ACC112 (cell line): ENCODE results near the gene TANGO6.

Experiments
- H2AFZ ChIP-seq: fragments of 200-600 bp; sonication (generic); one replicate; pipeline ENCODE4 v1.6.0; 2017; ENCODE audit warnings: antibody characterized with exemption, low read length; ENCODE audit not compliant: unreplicated experiment
- H3K27ac ChIP-seq: fragments of 200-600 bp; sonication (generic); 2 replicates; pipeline ENCODE4 v1.5.1; 2014; ENCODE audit warnings: low read depth, mild to moderate bottlenecking, antibody characterized with exemption, low read length, moderate library complexity
- H3K27me3 ChIP-seq: fragments of 200-600 bp; sonication (generic); 2 replicates; pipeline ENCODE4 v1.6.1; 2014; ENCODE audit warnings: mild to moderate bottlenecking, antibody characterized with exemption, low read length, moderate library complexity, mixed read lengths; ENCODE audit not compliant: insufficient read depth
- H3K36me3 ChIP-seq: fragments of 200-600 bp; sonication (generic); 2 replicates; pipeline ENCODE4 v1.6.1; 2016; ENCODE audit warnings: mild to moderate bottlenecking, antibody characterized with exemption, low read length, moderate library complexity, mixed read lengths; ENCODE audit not compliant: insufficient read depth
- H3K4me1 ChIP-seq: fragments of 200-600 bp; sonication (generic); one replicate; pipeline ENCODE4 v1.6.1; 2016; ENCODE audit warnings: low read length, mixed read lengths; ENCODE audit not compliant: insufficient read depth, unreplicated experiment, control insufficient read depth
- H3K4me3 ChIP-seq: fragments of 200-600 bp; sonication (generic); 2 replicates; pipeline ENCODE4 v1.5.1; 2014; ENCODE audit warnings: mild to moderate bottlenecking, low read depth, low read length
- H3K79me2 ChIP-seq: fragments of 200-600 bp; sonication (generic); one replicate; pipeline ENCODE4 v1.6.0; 2016; ENCODE audit warnings: low read length; ENCODE audit not compliant: control insufficient read depth, unreplicated experiment, insufficient read depth

The TANGO6 gene

DNA sequence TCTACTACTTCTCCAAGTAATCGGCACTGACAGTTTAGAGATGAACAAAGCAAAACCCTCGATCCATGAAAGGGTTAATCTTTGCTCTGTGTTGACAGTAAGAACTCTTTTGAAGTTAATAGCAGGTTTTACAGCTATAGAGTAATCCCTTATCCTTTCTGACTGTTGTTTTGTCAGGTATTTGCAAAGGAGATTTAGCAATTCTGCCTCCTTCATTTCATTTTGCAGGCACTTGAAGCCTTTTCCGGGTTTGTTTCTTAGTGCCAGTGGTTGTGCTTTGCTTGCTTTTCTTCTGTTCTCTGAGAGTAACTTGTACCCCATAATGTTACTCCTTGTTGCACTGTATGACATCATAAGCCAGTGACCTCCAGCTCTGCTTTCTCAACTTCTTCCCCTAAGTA, 64.5 kb downstream of the TANGO6 start:
- H3K36me3 ChIP-seq: no peaks in the 10 kb centered on the region

DNA sequence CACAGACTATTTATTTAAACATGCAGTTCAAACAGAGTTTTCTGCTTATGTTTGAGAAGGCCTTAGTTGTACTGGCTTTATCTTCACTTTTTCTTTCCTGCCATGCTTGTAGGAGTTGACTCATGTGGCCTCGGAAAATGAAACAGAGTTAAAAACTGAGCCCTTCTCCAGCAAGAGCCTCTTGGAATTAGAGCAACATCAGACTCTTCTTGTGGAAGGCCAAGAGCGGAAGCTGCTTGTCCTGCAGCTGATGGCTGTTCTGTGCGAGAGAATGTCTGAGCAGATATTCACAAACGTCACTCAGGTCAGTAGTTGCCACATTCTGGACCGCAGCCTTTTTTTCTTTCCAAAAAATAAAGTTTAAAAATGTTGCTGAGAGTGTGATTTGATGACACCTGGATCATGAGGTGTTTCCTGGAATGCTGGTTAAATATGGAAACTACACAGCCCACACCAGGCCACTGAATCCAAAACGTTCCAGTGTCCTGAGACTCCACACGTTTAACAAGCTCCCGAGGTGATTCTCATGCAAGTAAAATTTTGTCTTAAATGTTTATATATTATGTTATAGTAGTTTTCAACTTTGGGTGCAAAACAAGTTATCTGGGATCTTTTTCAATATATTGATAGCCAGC, 65.9 kb downstream of the TANGO6 start:
- H3K4me1 ChIP-seq: no peaks in the 10 kb centered on the region
- no peak overlapping the region for H3K27ac ChIP-seq
- H3K36me3 ChIP-seq: no peaks in the 10 kb centered on the region
- H3K27me3 ChIP-seq: no peaks in the 10 kb centered on the region
- no peak overlapping the region for H2AFZ ChIP-seq
- no peaks in the 10 kb centered on the region for H3K79me2 ChIP-seq
- no peak overlapping the region for H3K4me3 ChIP-seq

More for the DNA sequence above, 64.5 kb downstream of the TANGO6 start:
- H3K79me2 ChIP-seq: no peaks in the 10 kb centered on the region
- no peaks in the 10 kb centered on the region for H3K4me1 ChIP-seq
- H3K4me3 ChIP-seq: no peak overlapping the region
- no peak overlapping the region for H3K27ac ChIP-seq
- H3K27me3 ChIP-seq: no peaks in the 10 kb centered on the region
- no peak overlapping the region for H2AFZ ChIP-seq

DNA sequence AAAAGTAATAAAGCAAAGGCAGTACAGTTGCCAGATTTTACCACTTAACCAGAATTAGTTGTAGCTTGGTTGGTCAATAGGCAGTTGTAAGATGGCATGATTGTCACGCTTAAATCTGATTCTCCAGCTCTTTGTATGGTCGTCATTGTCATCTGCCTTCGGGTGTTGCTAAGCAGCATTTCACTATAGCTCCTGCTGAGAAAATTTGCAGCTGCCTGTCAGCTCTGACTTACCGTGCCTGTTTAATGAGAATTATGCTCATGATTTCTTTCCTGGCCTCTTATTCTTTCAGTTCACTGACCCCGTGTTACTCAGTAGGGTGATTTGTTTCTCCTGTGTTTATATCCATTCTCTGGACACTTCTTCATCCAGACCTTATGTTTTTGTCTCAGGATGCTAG, 66.7 kb downstream of the TANGO6 start:
- H2AFZ ChIP-seq: no peak overlapping the region
- H3K27me3 ChIP-seq: no peaks in the 10 kb centered on the region
- H3K4me3 ChIP-seq: no peak overlapping the region
- no peak overlapping the region for H3K27ac ChIP-seq
- no peaks in the 10 kb centered on the region for H3K79me2 ChIP-seq
- no peaks in the 10 kb centered on the region for H3K36me3 ChIP-seq
- no peaks in the 10 kb centered on the region for H3K4me1 ChIP-seq

DNA sequence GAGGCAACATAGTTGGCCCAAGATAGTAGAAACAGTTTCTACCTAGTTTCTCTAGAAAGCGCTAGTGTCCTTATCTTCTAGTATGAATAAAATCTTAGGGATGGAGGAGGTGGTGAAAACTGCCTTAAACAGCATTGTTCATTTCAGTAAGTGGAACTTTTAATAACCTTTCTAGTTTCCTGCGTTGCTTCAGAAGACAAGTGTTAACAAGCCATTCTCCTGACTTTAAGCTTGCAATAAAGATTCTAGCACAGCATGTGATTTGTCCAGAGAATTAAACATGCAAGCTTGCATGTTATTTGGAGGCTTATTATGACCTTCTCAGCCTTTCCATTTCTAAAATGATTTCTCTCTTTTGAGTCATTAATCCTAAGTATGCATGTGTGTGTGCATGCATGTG, 72.3 kb downstream of the TANGO6 start:
- H3K27ac ChIP-seq: no peak overlapping the region
- H3K79me2 ChIP-seq: no peaks in the 10 kb centered on the region
- no peaks in the 10 kb centered on the region for H3K4me1 ChIP-seq
- H3K4me3 ChIP-seq: no peak overlapping the region
- no peaks in the 10 kb centered on the region for H3K27me3 ChIP-seq
- H2AFZ ChIP-seq: no peak overlapping the region
- H3K36me3 ChIP-seq: no peaks in the 10 kb centered on the region; the same call in 1 of the 2 replicates

DNA sequence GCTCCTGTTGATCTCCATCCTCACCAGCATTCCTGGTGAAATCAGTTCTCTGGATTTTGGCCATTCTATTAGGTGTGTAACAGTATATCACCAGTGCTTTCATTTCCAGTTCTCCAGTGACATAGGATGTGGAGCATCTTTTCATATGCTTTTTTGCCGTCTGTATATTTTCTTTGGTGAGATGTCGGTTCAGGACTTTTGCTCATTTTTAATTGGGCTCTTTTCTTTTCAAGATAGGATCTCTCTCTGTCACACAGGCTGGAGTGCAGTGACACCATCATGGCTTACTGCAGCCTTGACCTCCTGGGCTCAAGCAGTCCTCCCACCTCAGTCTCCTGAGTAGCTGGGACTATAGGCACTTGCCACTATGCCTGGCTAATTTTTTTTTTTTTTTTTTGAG, 74.2 kb downstream of the TANGO6 start:
- H3K27me3 ChIP-seq: no peaks in the 10 kb centered on the region
- H2AFZ ChIP-seq: no peak overlapping the region

DNA sequence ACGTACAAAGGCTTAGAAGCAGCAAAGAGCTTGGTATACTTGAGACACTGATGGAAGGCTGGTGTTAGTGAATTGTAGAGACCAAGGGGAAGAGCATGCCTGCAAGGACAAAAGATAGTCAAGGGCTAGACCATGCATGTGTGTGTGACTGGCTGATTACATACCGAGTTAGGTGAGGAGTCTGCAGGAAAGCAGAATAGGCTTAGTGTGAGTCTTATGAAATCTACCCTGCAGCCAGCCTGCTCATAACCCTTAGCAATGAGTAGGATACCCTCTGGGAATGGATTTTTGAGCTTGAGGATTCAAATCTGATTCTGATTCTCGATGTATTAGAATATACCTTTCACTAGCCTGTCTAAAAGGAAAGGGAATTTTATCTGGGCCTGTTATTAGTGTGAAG, 77.0 kb downstream of the TANGO6 start:
- Histone ChIP-seq H2AFZ (no peak overlapping the region), H3K4me1 (peaks cover 9% of the 10 kb centered on the region), H3K36me3 (no peaks in the 10 kb centered on the region; the same call in 1 of the 2 replicates), H3K27ac (no peak overlapping the region), H3K27me3 (no peaks in the 10 kb centered on the region), H3K4me3 (no peak overlapping the region), H3K79me2 (no peaks in the 10 kb centered on the region)

More for the DNA sequence above, 74.2 kb downstream of the TANGO6 start:
- Histone ChIP-seq H3K79me2 (no peaks in the 10 kb centered on the region), H3K4me1 (no peaks in the 10 kb centered on the region), H3K27ac (no peak overlapping the region), H3K36me3 (no peaks in the 10 kb centered on the region; the same call in 1 of the 2 replicates), H3K4me3 (no peak overlapping the region)

DNA sequence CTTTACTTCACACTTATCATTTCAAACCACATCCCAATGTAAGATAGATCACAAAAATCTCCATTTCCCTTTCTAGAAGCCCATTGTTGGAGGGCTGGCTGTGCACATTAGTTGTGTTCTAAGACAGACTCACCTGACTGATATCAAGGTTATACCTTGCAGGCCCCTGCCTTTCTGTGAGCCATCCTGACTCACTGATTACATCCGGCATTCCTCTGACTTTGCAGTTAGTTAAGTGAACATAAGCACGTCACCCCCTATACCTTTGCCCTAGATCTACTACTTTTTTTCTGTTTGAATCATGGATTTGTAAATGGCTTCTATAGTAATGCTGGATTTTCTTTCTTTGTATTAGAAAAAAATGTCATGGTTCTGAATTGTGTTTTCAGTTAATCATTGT, 78.3 kb downstream of the TANGO6 start:
- Histone ChIP-seq H3K36me3 (no peaks in the 10 kb centered on the region; the same call in none of the 2 replicates), H3K27ac (peak overlapping the region; percentile 14; the same call in 1 of the 2 replicates), H3K4me1 (peaks cover 9% of the 10 kb centered on the region), H3K27me3 (no peaks in the 10 kb centered on the region), H3K4me3 (no peak overlapping the region), H2AFZ (no peak overlapping the region), H3K79me2 (no peaks in the 10 kb centered on the region)

DNA sequence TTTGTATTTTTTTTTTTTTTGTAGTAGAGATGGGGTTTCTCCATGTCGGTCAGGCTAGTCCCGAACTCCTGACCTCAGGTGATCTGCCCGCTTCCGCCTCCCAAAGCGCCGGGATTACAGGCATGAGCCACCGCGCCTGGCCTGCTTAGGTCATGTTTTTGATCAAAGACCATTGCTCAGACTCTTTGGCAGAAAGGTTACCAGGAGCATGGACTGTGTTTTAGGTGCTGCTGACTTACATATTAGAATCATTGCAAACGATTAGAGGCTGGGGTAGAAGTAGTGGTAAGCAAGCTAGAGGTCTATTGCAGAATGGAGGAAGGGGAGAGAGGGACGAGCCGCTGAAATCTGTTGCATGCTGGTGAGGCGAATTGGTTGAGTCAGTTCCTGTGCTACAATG, 79.8 kb downstream of the TANGO6 start:
- H3K27ac ChIP-seq: no peak overlapping the region
- no peak overlapping the region for H3K4me3 ChIP-seq
- peaks cover 9% of the 10 kb centered on the region for H3K4me1 ChIP-seq
- no peak overlapping the region for H2AFZ ChIP-seq
- peaks cover 8% of the 10 kb centered on the region for H3K36me3 ChIP-seq
- H3K27me3 ChIP-seq: no peaks in the 10 kb centered on the region
- H3K79me2 ChIP-seq: no peaks in the 10 kb centered on the region

DNA sequence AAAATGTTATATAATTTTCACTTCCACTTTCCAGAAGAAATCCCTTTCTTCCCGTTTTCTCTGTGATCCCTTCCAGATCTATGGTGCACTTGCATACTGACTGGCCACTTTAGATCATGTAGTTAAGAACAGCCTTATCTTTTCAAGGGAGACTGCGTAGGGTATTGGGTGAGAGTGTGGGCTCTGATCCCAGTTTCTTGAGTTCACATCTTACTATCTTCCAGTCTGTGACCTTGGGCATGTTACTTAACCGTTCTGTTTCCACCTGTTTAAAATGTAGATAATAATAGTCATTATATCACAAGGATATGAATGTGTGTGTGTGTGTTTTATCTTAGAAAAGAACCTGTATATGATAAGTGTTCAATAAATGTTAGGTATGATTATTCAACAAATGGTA, 83.7 kb downstream of the TANGO6 start:
- H3K27ac ChIP-seq: no peak overlapping the region
- no peaks in the 10 kb centered on the region for H3K27me3 ChIP-seq
- H3K79me2 ChIP-seq: no peaks in the 10 kb centered on the region
- no peak overlapping the region for H2AFZ ChIP-seq
- peaks cover 19% of the 10 kb centered on the region; the same call in 1 of the 2 replicates for H3K36me3 ChIP-seq
- H3K4me1 ChIP-seq: peaks cover 9% of the 10 kb centered on the region
- H3K4me3 ChIP-seq: no peak overlapping the region

DNA sequence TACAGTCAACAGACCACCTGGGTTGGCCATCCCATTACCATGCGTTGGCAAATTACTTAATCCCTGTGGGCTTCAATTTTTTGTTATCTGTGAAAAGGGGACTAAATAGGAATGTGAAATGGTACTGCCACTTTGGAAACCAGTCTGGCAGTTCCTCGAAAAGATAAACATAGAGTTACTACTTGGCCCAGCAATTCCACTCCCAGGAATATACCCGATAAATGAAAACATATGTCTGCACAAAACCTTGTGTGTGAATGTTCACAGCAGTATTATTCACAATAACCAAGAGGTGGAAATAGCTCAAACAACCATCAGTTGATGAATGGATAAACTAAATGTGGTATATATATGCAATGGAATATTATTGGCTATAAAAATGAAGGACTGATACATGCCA, 87.9 kb downstream of the TANGO6 start:
- Histone ChIP-seq H3K27me3 (no peaks in the 10 kb centered on the region), H3K4me1 (no peaks in the 10 kb centered on the region), H3K4me3 (no peak overlapping the region), H3K27ac (no peak overlapping the region), H3K36me3 (peaks cover 19% of the 10 kb centered on the region), H2AFZ (no peak overlapping the region), H3K79me2 (no peaks in the 10 kb centered on the region)

DNA sequence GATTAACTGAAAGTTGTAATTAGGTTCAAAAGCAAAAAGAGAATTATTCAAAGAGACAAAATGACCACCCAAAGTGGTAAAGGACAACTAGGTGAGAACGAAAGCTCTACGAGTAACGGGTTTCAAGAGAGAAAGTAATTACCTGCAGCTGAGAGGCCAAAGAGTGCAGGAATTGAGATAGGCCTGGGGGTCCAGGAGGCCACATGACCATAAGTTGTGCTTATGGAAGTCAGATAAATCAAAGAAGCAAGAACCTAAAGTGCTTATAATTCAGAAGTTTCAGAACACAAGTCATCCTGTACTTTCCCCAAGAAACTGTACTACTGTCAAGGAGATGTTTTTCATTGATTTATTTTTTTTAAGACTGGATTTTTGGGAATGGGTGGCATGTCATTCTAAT, 91.1 kb downstream of the TANGO6 start:
- no peak overlapping the region for H3K4me3 ChIP-seq
- H3K36me3 ChIP-seq: peaks cover 8% of the 10 kb centered on the region
- H3K79me2 ChIP-seq: no peaks in the 10 kb centered on the region
- H2AFZ ChIP-seq: no peak overlapping the region
- H3K27me3 ChIP-seq: no peaks in the 10 kb centered on the region
- H3K27ac ChIP-seq: no peak overlapping the region
- H3K4me1 ChIP-seq: no peaks in the 10 kb centered on the region
